Measurements from ENCODE around the gene PLEKHG4. TPM values are rescaled to one million over a fixed set of nuclear protein-coding genes. Genes with fewer than 3 reads are reported as not detected.

Gene PLEKHG4
- total RNA-seq, 1 experiment from 2014 or later, result 38.5 TPM

DNA sequence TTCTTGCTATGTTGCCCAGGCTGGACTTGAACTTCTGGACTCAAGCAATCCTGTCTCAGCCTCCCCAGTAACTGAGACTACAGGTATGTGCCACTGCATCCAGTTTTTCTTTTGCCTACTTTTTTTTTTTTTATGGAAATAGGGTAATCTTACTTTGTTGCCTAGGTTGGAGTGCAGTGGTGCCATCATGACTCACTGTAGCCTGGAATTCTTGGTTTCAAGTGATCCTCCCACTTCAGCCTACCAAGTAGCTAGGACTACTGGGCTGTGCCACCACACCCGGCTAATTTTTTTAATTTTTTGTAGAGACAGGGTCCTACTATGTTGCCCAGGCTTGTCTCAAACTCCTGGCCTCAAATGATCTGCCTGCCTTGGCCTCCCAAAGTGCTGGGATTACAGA lies 57.3 kb downstream of the PLEKHG4 start:
- POLR2A ChIA-PET, result no interaction called here
- no peak for ATAC-seq
- H3K9me2 ChIP-seq (ENCODE audit: insufficient read depth), result no peaks in the 10 kb centered on the region
- intact Hi-C loops (cut with micrococcal nuclease), result loop anchor here (5.0 kb wide), 1 partner anchor 59 kb away; the partner anchor contains the start of gene PLEKHG4
- H3K4me1 ChIP-seq (ENCODE audit: control insufficient read depth in 1 of 2, insufficient read depth in 2 of 2, low read length in 2 of 2), result no peaks in the 10 kb centered on the region
- no peaks in the 10 kb centered on the region for H3K36me3 ChIP-seq (ENCODE audit: control insufficient read depth in 1 of 2, insufficient read depth in 2 of 2, low read length in 2 of 2)
- no peak for DNase-seq (ENCODE audit: low read depth, low spot score)
- no peaks in the 10 kb centered on the region for H3K27me3 ChIP-seq (ENCODE audit: insufficient read depth, low read length)
- H4K20me1 ChIP-seq (ENCODE audit: insufficient read depth), result no peaks in the 10 kb centered on the region
- H3K4me2 ChIP-seq (ENCODE audit: low read length), result no peak overlapping the region
- H3K27ac ChIP-seq (ENCODE audit: low read depth, low read length), result no peak overlapping the region
- H3K4me3 ChIP-seq (replicated peaks in 1 of 2; ENCODE audit: low read depth in 1 of 2, low read length in 2 of 2), result no peak overlapping the region
- RAD21 ChIA-PET (ENCODE audit: low non-redundant PET in 1 of 2, low total read pairs in 2 of 2, uncharacterized antibody in 2 of 2, unreplicated experiment in 2 of 2), result no interaction called here
- no peaks in the 10 kb centered on the region for H3K79me2 ChIP-seq (ENCODE audit: insufficient read depth, low read length)
- TF ChIP-seq EZH2 (IDR thresholded peaks at IDR 0.05) (no peak), YY1 (IDR thresholded peaks at IDR 0.05; ENCODE audit: extremely low read depth, insufficient replicate concordance, low read depth, low read length) (no peak), EGR1 (IDR thresholded peaks at IDR 0.05; ENCODE audit: low read depth) (no peak), ATF3 (IDR thresholded peaks at IDR 0.05) (no peak), EZH2phosphoT487 (IDR thresholded peaks at IDR 0.05; ENCODE audit: borderline replicate concordance) (no peak), SIN3A (IDR thresholded peaks at IDR 0.05; ENCODE audit: low read depth) (no peak), ELF1 (IDR thresholded peaks at IDR 0.05; ENCODE audit: borderline replicate concordance, low read depth) (no peak), TCF7L2 (IDR thresholded peaks at IDR 0.05; ENCODE audit: borderline replicate concordance, extremely low read depth, insufficient read depth, insufficient read length) (no peak), POLR2AphosphoS5 (IDR thresholded peaks at IDR 0.05; ENCODE audit: low read depth, low read length) (no peak), ZNF274 (IDR thresholded peaks at IDR 0.05; ENCODE audit: low read depth, low read length) (no peak), REST (IDR thresholded peaks at IDR 0.05; ENCODE audit: low read depth) (no peak), JUND (IDR thresholded peaks at IDR 0.05) (no peak), RAD21 (IDR thresholded peaks at IDR 0.05; ENCODE audit: low read depth) (no peak), POLR2A (IDR thresholded peaks at IDR 0.05; ENCODE audit: borderline replicate concordance, extremely low read depth, insufficient read depth, insufficient read length) (no peak), ZFX (IDR thresholded peaks at IDR 0.05) (no peak), SP1 (IDR thresholded peaks at IDR 0.05; ENCODE audit: low read depth) (no peak)
- TF ChIP-seq, protein P1, sequence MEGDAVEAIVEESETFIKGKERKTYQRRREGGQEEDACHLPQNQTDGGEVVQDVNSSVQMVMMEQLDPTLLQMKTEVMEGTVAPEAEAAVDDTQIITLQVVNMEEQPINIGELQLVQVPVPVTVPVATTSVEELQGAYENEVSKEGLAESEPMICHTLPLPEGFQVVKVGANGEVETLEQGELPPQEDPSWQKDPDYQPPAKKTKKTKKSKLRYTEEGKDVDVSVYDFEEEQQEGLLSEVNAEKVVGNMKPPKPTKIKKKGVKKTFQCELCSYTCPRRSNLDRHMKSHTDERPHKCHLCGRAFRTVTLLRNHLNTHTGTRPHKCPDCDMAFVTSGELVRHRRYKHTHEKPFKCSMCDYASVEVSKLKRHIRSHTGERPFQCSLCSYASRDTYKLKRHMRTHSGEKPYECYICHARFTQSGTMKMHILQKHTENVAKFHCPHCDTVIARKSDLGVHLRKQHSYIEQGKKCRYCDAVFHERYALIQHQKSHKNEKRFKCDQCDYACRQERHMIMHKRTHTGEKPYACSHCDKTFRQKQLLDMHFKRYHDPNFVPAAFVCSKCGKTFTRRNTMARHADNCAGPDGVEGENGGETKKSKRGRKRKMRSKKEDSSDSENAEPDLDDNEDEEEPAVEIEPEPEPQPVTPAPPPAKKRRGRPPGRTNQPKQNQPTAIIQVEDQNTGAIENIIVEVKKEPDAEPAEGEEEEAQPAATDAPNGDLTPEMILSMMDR (IDR thresholded peaks at IDR 0.05 in 2 of 3, conservative IDR thresholded peaks at IDR 0.05 in 1 of 3; ENCODE audit: borderline replicate concordance in 1 of 3, insufficient read depth in 1 of 3, low read depth in 2 of 3, low read length in 2 of 3), result no peak
- no peak overlapping the region for H2AFZ ChIP-seq (ENCODE audit: low read depth, low read length, poor library complexity, severe bottlenecking)
- no peak overlapping the region for H3K9ac ChIP-seq (ENCODE audit: low read length)
- H3K9me3 ChIP-seq (ENCODE audit: control insufficient read depth in 1 of 2, insufficient read depth in 1 of 2, low read depth in 1 of 2, low read length in 2 of 2), result no peaks in the 10 kb centered on the region
- BruUV-seq (replicated peaks), result no TSS peak
- CTCF ChIA-PET, result no interaction called here

All from HCT116 (cell line).